CD4-positive, alpha-beta T cell treated with Interferon gamma for 1 hour (primary cell): ENCODE measurements around the gene CHL1.
"Not testable (repeated sequence)": the region's sequence is repeated elsewhere in the genome, so short reads cannot be mapped to it uniquely, and the experiment has no call there.

Source experiments
- DNase-seq: peaks from one replicate; pipeline ENCODE4 v3.0.0-alpha.2; 2020

The CHL1 gene

DNA sequence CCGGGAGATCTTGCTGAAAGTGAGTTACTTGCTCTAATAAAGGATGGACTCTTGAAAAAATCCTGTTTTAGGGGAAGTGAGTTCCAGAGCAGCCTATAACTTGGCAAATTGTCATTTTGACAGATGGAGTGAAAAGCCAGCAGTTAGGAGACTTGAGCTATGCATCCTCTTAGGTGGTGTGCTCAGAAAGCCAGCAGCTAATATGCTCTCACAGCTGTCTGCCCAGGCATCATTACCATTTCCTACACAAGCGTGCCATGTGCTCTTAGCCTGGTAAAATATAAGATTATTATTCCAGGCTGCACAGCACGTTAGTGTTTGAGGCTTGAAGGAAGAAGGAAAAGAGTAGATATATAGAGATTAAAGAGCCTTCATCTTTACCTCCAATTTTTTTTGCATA is 151.0 kb downstream of the CHL1 start:
- DNase-seq, result no peak

DNA sequence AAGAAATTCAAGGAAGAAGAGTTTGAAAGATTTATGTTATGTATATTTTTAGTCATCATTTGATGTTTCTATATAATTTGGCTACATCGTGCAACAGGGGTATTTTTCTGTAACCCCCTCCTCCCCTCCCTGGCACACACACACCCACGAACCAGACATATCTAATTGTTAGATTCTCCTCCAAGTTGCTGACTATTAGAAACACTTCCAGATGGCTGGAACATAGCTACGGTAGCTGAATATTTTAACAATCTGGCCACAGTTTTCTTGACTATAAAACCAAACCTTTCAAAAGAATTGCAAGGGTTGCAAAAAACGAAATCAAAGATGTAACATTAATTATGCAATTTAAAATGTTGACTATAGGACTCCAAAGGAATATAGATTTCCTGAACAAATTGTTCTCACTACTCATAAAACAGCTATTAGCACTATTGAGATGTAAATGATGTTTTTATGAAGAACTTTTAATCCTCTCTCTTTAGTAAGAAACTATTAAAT is 154.4 kb downstream of the CHL1 start:
- no peak for DNase-seq

DNA sequence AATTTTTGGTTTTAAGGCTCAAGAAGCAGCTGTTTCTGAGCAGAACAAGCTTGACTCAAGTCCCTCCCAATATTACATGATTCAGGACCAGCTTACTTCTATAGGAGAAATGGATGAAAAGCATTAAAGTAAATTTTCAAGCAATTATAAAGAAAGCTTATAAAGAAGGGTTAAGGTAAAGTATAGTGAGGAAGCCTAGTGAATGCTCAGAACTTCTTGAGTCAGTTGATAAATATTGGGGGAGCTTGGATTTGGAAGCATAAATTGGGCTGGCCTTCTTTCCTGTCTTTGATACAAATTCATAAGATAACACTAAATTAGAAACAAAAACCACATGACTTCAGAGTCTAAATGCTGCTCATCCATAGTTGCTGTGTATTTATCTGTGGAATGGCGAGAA is 156.0 kb downstream of the CHL1 start:
- no peak for DNase-seq

DNA sequence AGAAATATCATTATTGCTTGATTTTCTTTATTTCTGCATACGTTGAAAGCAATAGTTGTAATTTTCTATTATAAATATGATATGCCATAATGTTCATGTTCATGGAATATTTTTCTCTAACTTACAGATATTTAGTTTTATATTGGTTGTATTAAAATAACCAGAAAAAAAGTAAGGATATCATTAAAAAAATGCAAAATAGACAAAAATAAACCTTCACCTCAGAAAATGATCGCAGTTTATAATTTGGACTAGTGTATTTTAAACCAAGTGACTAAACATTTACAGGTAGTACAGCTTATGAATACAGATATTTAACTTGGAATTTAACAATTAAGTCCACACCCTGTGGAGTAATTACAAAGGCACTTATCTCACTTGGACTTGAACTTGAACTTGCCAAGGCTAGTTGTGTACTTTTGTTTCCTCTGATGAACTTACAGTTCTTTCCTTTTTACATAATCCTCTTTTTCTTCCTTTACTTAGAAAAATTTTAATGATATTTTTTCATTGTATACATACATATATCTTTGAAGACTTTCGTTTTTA is 156.7 kb downstream of the CHL1 start:
- DNase-seq, result no peak

DNA sequence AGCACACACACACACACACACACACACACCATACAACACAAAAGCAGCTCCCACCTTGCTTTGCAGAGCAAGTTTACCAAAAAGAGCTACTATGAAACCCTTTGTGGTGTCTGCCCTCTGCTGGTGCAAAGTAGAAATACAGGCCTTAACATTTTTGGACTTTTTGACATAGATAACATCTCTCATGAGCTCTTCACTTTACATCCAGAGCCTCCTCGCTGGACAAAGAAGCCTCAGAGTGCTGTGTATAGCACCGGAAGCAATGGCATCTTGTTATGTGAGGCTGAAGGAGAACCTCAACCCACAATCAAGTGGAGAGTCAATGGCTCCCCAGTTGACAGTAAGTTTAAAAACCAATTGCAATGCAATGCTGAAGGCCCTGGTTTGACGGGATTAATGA is 157.9 kb downstream of the CHL1 start:
- DNase-seq, result no peak

DNA sequence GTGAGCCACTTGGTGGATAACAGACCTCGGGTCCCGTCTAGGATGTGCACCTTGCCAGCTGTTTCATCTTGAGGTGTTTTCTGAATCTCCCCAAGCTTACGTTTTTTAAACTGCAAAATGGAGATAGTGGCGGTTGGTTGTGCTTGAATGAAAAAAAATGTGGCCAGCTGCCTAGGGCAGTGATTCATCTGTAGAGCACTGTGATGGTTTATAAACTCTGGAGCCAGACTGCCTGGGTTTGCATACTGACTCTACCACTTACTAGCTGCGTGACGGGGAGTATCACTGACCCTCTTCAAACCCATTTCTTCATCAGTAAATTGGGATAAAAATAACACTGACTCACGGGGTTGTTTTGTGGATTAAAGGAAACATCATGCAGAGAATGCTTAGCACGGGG is 159.1 kb downstream of the CHL1 start:
- no peak for DNase-seq

DNA sequence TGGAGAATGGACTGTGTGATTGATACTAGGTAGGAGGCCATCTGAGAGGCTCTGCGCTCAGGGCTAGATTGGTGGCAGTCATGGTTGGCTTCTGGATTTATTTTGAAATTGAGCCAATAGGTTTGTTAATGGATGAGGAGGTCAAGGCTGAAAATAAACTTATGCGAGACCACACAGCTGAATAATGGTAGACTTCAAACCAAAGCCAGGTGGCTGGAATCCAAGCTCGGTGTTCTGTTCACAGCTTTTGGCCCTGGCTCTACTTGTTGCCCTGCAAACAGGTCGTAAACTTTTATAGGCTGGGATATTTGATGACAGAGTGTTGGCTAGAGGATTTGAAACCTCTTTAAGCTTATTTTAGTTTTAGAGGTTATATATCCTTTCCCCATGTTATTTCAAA is 160.4 kb downstream of the CHL1 start:
- no peak for DNase-seq

DNA sequence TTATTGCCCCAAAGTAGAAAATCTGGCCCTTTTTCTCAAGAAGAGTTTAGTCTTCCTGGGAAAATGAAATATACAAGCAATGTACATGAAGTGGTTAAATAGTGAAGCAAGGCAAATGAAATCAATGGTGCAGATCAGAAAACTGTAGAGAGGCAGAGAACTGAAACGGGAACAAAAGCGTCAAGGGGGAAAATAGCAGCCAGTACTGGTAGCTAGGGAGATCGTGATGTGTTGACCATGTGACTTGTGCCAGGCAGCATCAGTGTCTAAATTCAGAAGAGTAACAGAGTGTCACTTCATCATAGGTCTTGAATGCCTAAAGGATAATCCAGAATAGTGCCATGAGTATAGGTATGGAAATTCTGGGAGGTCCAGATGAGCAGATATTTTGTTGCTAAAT is 163.1 kb downstream of the CHL1 start:
- DNase-seq, result no peak

DNA sequence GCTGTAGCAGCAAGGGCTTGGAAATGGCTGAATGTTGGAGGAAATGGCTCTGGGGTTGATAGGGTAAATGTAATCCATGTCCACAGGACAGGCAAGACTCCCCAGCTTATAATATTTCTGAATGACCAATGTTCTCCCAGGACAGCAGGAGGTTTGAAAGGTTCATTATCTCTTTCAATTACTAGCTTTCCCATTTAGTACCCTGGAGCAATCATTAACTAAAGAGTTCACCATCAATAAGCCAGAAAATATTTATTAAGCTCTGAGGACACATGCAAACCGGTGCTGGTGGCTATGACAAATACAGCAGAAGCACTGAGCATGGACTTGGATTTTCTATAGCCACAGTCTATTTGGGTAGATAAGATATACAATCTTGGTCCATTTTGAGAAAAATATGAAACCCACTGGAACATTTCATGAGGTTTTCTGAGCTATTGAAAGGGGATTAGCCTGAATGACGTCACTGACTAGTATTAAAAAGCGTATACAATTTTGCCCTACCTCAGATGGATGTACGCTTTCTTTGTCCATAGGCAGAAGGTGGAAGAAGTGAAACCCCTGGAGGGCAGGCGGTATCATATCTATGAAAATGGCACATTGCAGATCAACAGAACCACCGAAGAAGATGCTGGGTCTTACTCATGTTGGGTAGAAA is 166.2 kb downstream of the CHL1 start:
- DNase-seq, result no peak

DNA sequence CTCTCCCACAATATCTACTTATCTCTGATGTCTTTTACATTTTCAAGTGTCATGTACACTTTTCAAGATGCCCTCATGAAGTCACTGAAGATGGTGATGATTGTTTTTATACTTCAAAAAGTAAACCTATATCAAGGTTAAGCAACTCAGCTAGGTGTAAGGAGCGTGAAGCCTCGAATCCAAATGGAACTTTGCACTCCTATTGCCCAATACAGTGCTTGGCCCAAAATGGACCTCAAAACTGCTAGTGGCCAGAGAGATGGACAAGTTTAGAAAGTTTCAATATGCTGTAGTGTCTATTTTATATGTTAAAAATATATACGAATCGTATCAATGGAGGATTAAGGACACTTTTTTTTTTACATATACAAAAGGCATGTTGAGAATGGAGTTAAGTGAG is 167.7 kb downstream of the CHL1 start:
- DNase-seq, result no peak

DNA sequence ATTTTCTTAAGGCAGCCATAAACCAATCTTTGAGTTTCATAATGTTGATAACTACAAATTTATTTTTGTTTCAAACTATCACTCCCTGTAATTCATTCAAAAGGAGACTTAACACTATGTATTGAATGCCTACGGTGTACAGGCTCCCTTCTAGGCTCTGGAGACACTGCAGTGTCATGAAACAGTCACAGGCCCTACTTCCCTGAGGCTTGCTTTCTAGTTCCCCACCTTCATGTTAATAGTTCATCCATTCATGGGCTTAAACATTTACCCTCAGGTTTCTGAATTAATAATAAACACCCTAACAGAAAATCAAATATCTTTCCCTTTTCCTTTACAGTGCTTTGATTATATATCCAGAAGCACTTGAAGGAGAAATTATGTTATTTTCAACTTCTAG is 168.7 kb downstream of the CHL1 start:
- no peak for DNase-seq

DNA sequence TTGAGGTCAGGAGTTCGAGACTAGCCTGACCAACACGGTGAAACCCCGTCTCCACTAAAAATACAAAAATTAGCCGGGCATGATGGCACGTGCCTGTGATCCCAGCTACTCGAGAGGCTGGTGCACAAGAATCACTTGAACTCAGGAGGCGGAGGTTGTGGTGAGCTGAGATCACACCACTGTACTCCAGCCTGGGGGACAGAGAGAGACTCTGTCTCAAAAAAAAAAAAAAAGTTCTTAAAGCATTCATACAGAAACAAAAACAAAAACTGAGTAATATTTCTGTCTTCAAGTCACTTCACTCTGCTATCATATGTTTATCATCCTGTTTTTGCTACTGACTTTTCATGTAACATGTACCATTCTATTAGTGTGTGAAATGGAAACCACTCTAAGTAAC is 169.7 kb downstream of the CHL1 start:
- DNase-seq, result not testable (repeated sequence)

DNA sequence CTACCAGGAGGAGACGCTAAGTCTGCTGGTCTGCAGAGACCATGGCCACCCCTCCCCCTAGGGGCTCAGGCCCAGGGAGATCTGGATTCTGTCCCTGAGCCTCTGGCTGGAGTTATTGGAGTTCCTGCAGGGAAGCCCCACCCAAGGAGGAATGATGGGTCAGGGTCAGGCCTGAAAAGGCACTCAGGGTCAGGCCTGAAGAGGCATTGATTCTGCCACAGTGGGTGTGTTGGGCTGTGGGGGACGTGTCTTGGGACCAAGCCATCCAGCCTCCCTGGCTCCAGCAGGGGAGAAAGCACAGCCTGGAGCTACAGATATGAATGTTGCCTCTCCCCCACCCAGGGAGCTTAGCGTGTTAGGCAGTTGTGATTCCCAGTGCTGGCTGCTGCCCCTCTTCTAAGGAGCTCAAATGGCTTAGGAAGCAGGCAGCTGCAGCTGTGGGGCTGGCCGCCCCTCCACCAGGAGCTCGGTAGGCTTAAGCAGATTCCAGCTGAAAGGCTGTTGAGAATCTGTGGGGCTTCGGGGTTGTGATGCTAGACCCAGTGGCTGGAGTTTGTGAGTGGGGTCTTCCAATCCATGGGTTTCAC is 176.7 kb downstream of the CHL1 start:
- DNase-seq, result no peak

DNA sequence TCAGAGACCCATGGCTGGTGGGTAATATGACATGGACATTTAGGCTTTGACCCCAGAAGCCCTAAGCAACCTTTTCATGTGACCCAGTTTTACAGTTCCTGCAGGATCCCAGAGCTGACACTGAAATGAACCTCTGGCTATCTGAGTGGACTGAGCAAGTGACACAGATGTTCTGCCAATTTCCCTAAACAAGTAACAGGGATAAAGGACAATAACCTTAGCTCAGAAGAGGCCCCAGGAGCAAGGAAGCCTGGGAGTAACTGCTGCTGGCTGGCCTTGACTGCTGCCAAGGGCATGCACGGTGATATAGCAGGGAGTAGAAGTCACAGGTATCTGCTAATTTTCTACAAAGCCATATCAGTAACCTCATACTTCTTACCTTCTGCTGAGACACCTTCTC is 177.9 kb downstream of the CHL1 start:
- no peak for DNase-seq

DNA sequence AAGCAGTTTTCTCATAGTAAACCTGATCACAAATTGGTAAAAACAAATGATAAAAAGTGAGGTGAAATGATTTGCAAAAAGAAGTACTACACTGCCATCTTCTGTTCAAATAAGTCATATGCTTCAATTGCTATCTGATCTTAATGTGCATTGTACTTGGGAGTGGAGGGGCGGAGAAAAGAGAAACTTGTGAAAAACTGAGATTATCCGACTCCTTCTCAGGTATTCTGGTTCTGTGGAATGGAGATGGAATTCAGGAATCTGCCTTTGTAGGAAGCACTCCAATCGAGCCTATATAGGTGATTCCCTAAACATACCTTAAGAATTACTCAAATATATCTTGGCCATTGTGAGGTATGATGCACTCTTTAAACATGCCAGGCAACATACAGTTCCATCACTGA is 180.6 kb downstream of the CHL1 start:
- DNase-seq, result no peak

DNA sequence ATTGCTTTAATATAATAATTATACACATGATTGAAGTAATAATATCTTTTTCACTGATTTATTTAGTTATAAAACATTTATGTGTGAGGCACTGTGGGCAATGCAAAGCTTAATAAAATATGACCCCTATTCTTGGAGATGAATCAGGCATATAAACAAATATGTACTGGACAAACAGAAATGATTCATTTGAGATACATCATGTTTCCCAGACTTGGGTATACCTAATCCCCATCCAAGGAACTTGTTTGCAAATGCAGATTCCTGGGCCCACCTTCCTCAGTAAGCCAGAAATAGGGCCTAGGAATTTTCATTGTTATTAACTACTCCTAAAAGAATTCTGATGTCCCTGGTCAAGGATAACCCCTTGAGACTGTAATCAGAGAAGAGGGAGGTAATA is 184.2 kb downstream of the CHL1 start:
- no peak for DNase-seq

DNA sequence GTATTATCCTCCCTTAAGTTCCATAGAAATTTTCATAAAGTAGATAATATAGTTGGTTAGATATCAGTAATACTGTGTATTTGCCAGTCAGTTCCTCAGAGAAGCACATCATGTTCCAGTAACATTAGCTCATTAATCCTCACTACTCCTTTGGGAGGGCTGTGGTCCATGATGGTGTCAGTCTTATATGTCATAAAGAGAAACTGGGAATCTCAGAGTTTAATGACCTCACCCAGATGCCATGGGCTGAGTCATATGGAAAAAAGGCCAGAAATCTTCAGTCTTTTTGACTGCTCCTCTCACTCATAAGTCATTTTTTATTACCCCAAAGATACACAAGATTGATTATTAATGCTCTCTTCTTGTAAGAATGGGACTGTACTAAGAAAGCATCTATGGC is 188.6 kb downstream of the CHL1 start:
- no peak for DNase-seq

DNA sequence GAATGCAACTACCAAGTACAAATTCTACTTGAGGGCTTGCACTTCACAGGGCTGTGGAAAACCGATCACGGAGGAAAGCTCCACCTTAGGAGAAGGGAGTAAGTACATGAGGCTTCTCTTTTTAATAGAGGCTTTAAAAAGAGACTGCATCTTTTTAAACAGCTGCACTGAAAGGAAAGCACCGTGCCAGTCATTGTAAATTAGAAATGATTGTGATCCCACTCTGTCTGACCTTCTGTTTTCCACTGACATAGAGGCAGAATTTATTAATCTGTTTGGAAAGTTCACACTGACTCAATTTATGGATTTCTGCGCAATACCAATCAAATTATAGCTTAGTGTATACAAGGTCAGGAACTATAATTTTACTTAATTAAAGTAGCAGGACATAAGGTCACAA is 198.2 kb downstream of the CHL1 start:
- DNase-seq, result no peak

DNA sequence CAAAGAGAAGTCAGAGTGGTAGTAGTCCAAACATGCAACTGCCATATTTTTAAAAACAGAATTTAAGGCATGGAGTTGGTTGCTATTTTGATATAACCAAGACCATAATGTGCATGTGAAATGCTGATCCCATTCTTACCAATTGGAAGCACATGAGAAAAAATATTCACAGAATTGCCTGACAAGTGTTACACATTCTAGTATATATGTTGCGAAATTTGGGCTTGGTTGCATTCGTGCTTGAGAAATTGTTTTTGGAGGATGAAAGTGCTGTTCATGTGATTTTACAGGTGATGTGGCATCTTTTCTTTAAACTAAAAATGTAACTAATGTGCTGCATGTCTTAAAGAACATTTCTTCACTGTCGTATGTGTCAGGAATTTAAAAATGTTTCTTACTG is 199.7 kb downstream of the CHL1 start:
- no peak for DNase-seq

DNA sequence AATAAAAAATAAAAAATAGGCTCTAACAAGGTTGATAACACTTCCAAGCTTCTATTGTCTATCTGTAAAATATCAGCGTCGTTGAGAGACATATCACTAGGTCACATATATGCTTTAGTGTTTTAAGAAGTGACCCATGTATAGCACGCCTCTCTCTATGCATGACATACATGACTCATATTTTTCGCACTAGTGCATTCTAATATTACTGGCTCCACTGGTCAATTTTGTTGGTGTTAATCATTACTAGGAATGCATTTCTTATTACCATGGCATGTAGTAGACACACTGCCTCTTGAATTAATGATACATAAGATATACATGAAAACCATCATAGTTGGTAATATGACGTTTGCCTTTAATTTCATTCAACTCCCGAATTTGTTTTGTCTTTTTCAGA is 203.1 kb downstream of the CHL1 start:
- DNase-seq, result no peak

DNA sequence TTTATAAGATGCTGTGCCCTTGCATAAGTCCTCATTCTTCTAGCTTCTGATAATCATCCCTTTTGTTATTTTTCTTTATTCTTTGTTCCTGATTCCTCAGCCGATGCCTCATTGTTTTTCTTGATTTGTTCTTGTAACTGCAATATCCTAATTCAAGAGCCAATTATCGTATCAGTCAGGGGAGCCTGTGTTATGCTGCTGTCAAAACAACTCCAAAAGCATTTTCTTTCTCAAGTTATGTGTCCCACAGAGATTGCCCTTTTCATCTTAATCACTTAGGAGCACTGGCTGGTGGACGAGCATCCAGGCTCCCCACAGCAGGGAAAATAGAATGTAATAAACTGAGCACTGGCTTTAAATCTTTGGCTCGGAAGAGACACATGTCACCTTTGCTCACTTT is 207.3 kb downstream of the CHL1 start:
- no peak for DNase-seq

DNA sequence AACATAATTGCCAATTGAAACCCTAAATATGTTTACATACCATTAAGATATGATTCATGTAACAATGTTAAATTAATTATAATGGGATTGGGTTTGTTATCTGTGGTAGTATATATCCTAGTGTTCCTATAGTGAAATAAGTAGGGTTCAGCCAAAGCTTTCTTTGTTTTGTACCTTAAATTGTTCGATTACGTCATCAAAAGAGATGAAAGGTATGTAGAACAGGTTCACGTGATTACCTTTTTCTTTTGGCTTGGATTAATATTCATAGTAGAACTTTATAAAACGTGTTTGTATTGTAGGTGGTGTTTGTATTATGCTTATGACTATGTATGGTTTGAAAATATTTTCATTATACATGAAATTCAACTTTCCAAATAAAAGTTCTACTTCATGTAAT is 212.4 kb downstream of the CHL1 start:
- no peak for DNase-seq

DNA sequence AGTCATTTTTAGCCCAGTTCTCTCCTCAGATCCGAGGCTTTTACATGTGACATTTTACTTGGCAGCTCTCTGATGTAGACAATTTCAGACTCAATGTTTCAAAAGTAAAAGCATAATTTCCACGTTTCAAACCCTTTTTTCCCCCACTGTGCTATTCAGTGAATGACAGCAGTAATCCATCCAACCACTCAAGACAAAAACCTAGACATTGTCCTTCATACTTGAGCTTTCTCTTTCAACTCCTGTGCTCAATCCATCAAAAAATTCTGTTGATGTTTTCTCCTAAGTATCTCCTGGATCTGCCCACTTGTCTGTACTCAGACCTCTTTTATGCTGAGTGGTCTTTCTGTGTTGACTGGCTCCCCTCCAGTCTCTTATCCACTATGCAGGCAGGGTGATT is 214.7 kb downstream of the CHL1 start:
- DNase-seq, result no peak

DNA sequence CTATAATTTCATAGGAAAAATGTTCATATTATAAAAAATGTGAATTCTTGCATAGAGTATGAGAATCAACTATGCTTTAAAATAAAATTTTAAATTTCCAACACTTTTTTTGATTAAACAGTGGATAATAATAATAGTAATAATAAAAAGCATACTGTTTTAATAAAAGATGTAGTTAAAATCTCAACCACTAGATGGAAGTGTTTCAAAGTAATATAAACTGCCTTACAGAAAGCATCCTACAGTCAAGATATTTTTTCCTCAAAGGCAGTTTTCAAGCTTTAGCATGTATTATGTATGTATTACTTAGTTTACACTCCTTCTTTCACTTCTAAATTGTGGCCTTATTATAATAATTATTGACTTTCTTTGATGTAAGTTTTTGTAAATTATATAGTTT is 217.5 kb downstream of the CHL1 start:
- no peak for DNase-seq
